Esophagus squamous epithelium (tissue), 5 donors: Measurements from ENCODE around the gene RBM23. TPM values are rescaled to one million over a fixed set of nuclear protein-coding genes. Genes with fewer than 3 reads are reported as not detected.
"Not testable (repeated sequence)": the region's sequence is repeated elsewhere in the genome, so short reads cannot be mapped to it uniquely, and the experiment has no call there.

Experiments used
- DNase-seq: peaks from one replicate; lab custom pipeline; 2025; lab: John Stamatoyannopoulos, UW
- H3K27ac ChIP-seq, 4 donors: fragments of 200-600 bp; sonication (generic); one replicate each; pipeline ENCODE4 v1.5.1; 2016 to 2019; ENCODE audit warnings: mild to moderate bottlenecking in 1 of 4
- H3K27me3 ChIP-seq, 4 donors: fragments of 200-600 bp; sonication (generic); 1 replicate in 3 of 4; 2 replicates in 1 of 4; pipeline versions ENCODE4 v1.5.1 to v1.6.0; 2017 to 2021; ENCODE audit warnings: antibody characterized with exemption in 1 of 4
- H3K36me3 ChIP-seq, 3 donors: fragments of 200-600 bp; sonication (generic); one replicate each; pipeline ENCODE4 v1.5.1; 2016 to 2019
- H3K4me1 ChIP-seq, 3 donors: fragments of 200-600 bp; sonication (generic); one replicate each; pipeline ENCODE4 v1.5.1; 2017 to 2019
- H3K4me3 ChIP-seq, 4 donors: fragments of 200-600 bp; sonication (generic); 1 replicate in 3 of 4; 2 replicates in 1 of 4; pipeline ENCODE4 v1.5.1; 2016 to 2019; ENCODE audit warnings: mild to moderate bottlenecking in 2 of 4, moderate library complexity in 1 of 4
- H3K9me3 ChIP-seq, 3 donors: fragments of 200-600 bp; sonication (generic); one replicate each; pipeline ENCODE4 v1.5.1; 2016 to 2019
- CTCF ChIP-seq, 6 experiments: fragments of 450-650 bp in 4 of 6; fragments of 200-600 bp in 2 of 6; sonication (generic) in 2 of 6; IDR thresholded peaks; one replicate each; pipeline ENCODE4 v1.5.1; 2016 to 2019; ENCODE audit warnings: antibody characterized with exemption in 6 of 6, mild to moderate bottlenecking in 4 of 6, moderate library complexity in 4 of 6
- POLR2A ChIP-seq, 4 donors: fragments of 450-650 bp; IDR thresholded peaks; one replicate each; pipeline ENCODE4 v1.6.1; 2017; ENCODE audit warnings: antibody characterized with exemption in 4 of 4, mild to moderate bottlenecking in 4 of 4, moderate library complexity in 3 of 4
- WGBS, 2 donors: methylation state at CpG; one replicate each; pipeline ENCODE4 v1.1.5; 2018; 5-methylcytosine and 5-hydroxymethylcytosine counted together
- intact Hi-C: fragments of 100-400 bp; cut with DNase I; formaldehyde crosslinking; loops from one replicate; pipeline ENCODE4 v1.15.0; 2022
- total RNA-seq, 4 donors: library from RNA; depleted of rRNA; stranded (reverse); fragments of >200 nt; gene quantifications; one replicate each; pipeline ENCODE4 v1.1.0, GENCODE V29; 2016
- donor health status: DM: yes; HTN: yes; CAD: no.

Gene RBM23
- total RNA-seq, result 100 to 1,000 TPM in 1 of 4 donors, 10 to 100 TPM in 3; 40.0 to 101 (median 58.9) TPM

- Histone ChIP-seq H3K27me3 (no peaks in the 10 kb centered on the region), H3K4me1 (peaks cover 19 to 49% (median 29%) of the 10 kb centered on the region in 3 donors), H3K36me3 (peaks cover 16 to 59% (median 17%) of the 10 kb centered on the region in 3 donors), H3K4me3 (peak within 1 kb of the TSS; percentile 61 to 82 (median 72)), H3K9me3 (no peaks in the 10 kb centered on the region), H3K27ac (peak within 1 kb of the TSS; percentile 92 to 98 (median 98))
- TF ChIP-seq CTCF (IDR thresholded peaks at IDR 0.05), result peak in 1 of 6 experiments; percentile 28
- TF ChIP-seq POLR2A (IDR thresholded peaks at IDR 0.05), result peak in 3 of 4 donors; percentile 55 to 84 (median 77)
- intact Hi-C loops, result no loop called here
- 1% methylated on average over 35 to 41 of the region's 46 CpGs for WGBS, 2 donors
- peak; percentile 100 for DNase-seq
Observed at GRCh38 chr14:22918804-22919600, at the start of gene RBM23. Gene RBM23, minus strand, starts transcription at chr14:22919149.

DNA sequence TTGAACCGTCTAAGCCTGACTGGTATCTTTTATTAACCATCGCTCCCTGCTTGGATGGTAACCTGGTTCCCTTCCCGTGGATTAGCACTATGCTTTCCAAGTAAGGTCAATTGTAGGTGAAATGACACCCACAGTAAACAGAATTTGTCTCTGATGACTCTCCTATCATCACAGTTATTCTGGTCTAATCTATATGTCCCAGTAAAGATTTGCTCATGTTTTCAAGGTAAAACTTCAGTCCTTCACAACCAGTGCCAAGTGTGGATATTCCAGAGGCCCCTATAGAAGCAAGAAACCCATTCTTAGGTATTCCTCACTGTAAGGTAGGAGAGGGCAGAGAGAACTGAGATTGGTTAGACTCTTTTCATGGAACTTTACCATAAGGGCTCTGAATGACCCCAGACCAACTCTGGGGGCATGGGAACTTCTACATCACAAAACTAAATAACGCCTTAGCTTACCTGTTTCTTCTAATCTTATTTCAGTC is 47.9 kb upstream of the RBM23 start:
- WGBS, 2 donors, result 47 to 61% methylated on average over 4 of the region's 4 CpGs
- DNase-seq, result no peak
- Histone ChIP-seq H3K4me1 (no peaks in the 10 kb centered on the region), H3K27me3 (no peaks in the 10 kb centered on the region), H3K4me3 (no peak overlapping the region), H3K9me3 (no peaks in the 10 kb centered on the region), H3K36me3 (peaks cover 0 to 22% (median 0%) of the 10 kb centered on the region in 3 donors), H3K27ac (no peak overlapping the region)
- intact Hi-C loops, result no loop called here
- TF ChIP-seq CTCF (IDR thresholded peaks at IDR 0.05) (no peak), POLR2A (IDR thresholded peaks at IDR 0.05) (no peak)

DNA sequence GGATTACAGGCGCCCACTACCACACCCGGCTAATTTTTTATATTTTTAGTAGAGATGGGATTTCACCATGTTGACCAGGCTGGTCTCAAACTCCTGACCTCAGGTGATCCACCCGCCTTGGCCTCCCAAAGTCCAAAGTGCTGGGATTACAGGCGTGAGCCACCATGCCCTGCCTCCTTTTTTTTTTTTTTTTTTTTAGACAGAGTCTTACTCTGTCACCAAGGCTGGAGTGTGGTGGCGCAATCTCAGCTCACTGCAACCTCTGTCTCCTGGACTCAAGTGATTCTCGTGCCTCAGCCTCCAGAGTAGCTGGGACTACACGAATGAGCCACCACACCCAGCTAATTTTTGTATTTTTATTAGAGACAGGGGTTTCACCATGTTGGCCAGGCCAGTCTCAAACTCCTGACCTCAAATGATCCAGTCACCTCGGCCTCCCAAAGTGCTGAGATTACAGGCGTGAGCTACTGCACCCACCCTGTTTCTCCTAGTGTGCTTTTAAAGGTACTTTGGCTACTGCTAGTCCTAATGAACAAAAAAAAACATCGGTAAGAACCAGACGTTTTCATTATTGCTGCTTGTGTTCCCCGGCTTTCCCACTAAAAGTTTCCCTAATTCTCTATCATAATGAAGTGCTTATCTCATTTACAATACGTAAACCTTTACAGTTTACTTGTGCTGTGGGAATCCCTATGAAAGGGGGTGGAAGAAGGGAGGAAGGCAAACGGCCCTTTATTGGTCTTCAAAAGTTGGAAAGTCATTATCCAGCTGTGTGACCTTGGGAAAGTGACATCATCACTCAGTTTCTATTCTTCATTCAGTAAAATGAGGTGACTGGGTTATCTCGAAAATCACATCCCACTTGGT is 47.2 kb upstream of the RBM23 start:
- DNase-seq, H3K9me3 ChIP-seq, H3K4me1 ChIP-seq, intact Hi-C loops, H3K27ac ChIP-seq, H3K27me3 ChIP-seq, H3K4me3 ChIP-seq: not testable (repeated sequence)
- peaks cover 0 to 17% (median 0%) of the 10 kb centered on the region in 3 donors for H3K36me3 ChIP-seq
- 61 to 63% methylated on average over 13 to 15 of the region's 15 CpGs for WGBS, 2 donors

DNA sequence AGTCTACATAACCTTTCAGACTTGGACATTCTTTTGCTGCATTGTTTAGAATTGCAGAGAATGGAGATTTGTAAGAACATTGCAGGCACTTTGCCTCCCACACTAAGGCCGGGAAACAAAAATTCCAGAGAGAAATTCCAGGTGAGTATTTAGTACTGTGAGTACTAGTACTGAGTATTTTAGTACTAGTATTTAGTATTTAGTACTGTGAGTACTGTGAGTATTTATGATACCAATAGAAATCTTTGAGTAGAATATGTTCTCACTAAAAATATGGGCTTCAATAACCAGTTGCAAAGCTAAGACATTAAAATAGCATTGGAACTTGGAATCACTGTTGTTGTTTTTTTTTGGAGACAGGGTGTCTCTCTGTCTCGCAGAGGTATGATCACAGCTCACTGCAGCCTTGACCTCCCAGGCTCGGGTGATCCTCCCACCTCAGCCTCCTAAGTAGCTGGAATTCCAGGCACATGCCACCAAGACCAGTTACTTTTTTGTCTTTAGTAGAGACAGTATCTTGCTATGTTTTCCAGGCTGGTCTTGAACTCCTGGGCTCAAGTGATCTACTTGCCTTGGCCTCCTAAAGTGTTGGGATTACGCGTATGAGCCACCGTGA is 43.2 kb upstream of the RBM23 start:
- no peak for DNase-seq
- H3K4me3 ChIP-seq, result no peak overlapping the region
- 91 to 94% methylated on average over 6 of the region's 6 CpGs for WGBS, 2 donors
- H3K9me3 ChIP-seq, result no peaks in the 10 kb centered on the region
- H3K27ac ChIP-seq, result no peak overlapping the region
- no peak for TF ChIP-seq POLR2A (IDR thresholded peaks at IDR 0.05)
- TF ChIP-seq CTCF (IDR thresholded peaks at IDR 0.05), result no peak
- H3K36me3 ChIP-seq, result no peaks in the 10 kb centered on the region
- peaks cover 0 to 7% (median 0%) of the 10 kb centered on the region in 3 donors for H3K4me1 ChIP-seq
- intact Hi-C loops, result no loop called here
- H3K27me3 ChIP-seq, result no peaks in the 10 kb centered on the region
